Neural cell (in vitro differentiated cells): ENCODE data around the gene TENT4B. TPM values are rescaled to one million over a fixed set of nuclear protein-coding genes. Genes with fewer than 3 reads are reported as not detected.

ENCODE experiments used
- H2AFZ ChIP-seq: fragments of 200-600, 300-800 bp; sonication (generic), shearing (Covaris generic); 2 replicates; pipeline ENCODE4 v1.6.0; 2014; ENCODE audit warnings: low read depth, mild to moderate bottlenecking, antibody characterized with exemption, low read length, moderate library complexity
- H3F3A ChIP-seq: fragments of 200-600 bp; shearing (Covaris generic); 2 replicates; pipeline ENCODE4 v1.6.1; 2016; ENCODE audit warnings: mild to moderate bottlenecking, moderate library complexity, mixed read lengths, antibody characterized with exemption, low read length; ENCODE audit not compliant: insufficient read depth, poor library complexity, severe bottlenecking
- H3K27ac ChIP-seq: fragments of 200-600, 300-800 bp; sonication (generic), shearing (Covaris generic); 2 replicates; pipeline ENCODE4 v1.5.1; 2014; ENCODE audit warnings: mild to moderate bottlenecking, low read length, moderate library complexity
- H3K27me3 ChIP-seq: fragments of 300-800, 200-600 bp; sonication (generic), shearing (Covaris generic); 2 replicates; pipeline ENCODE4 v1.6.0; 2014; ENCODE audit warnings: mild to moderate bottlenecking, low read depth, low read length, moderate library complexity; ENCODE audit not compliant: insufficient read depth
- H3K36me3 ChIP-seq: fragments of 300-800, 200-600 bp; sonication (generic), shearing (Covaris generic); 2 replicates; pipeline ENCODE4 v1.5.1; 2014; ENCODE audit warnings: mild to moderate bottlenecking, antibody characterized with exemption, low read length, moderate library complexity; ENCODE audit not compliant: insufficient read depth
- H3K4me2 ChIP-seq: fragments of 300-800, 200-600 bp; sonication (generic), shearing (Covaris generic); 2 replicates; pipeline ENCODE4 v1.6.0; 2014; ENCODE audit warnings: mild to moderate bottlenecking, low read length
- H3K4me3 ChIP-seq: fragments of 300-800, 200-600 bp; sonication (generic), shearing (Covaris generic); 2 replicates; pipeline ENCODE4 v1.5.1; 2014; ENCODE audit warnings: mild to moderate bottlenecking, low read length, moderate library complexity
- H3K79me2 ChIP-seq: fragments of 200-600 bp; shearing (Covaris generic); replicated peaks from 2 replicates; pipeline ENCODE4 v1.6.0; 2014; ENCODE audit warnings: mild to moderate bottlenecking, low read length, moderate library complexity; ENCODE audit not compliant: insufficient read depth
- H3K9ac ChIP-seq: fragments of 300-800, 200-600 bp; sonication (generic), shearing (Covaris generic); 2 replicates; pipeline ENCODE4 v1.6.1; 2016; ENCODE audit warnings: mild to moderate bottlenecking, low read length, mixed read lengths
- H3K9me2 ChIP-seq: fragments of 200-600 bp; shearing (Covaris generic); 2 replicates; pipeline ENCODE4 v1.6.1; 2016; ENCODE audit warnings: mild to moderate bottlenecking, low read length, mixed read lengths; ENCODE audit not compliant: insufficient read depth
- H3K9me3 ChIP-seq: fragments of 200-600, 300-800 bp; sonication (generic), shearing (Covaris generic); 2 replicates; pipeline ENCODE4 v1.6.1; 2016; ENCODE audit warnings: mild to moderate bottlenecking, mixed run types, low read length, moderate library complexity, mixed read lengths
- H4K20me1 ChIP-seq: fragments of 200-600 bp; shearing (Covaris generic); 2 replicates; pipeline ENCODE4 v1.6.1; 2016; ENCODE audit warnings: mild to moderate bottlenecking, mixed run types; ENCODE audit not compliant: insufficient read depth
- EP300 ChIP-seq: fragments of 450-650 bp; conservative IDR thresholded peaks from 2 replicates; pipeline ENCODE4 v1.6.1; 2014; ENCODE audit warnings: antibody characterized with exemption, mild to moderate bottlenecking, moderate library complexity; ENCODE audit not compliant: poor library complexity, severe bottlenecking
- EZH2 ChIP-seq: fragments of 200-600, 300-800 bp; shearing (Covaris generic), sonication (generic); IDR thresholded peaks from 2 replicates; pipeline ENCODE4 v1.6.1; 2014; ENCODE audit warnings: antibody characterized with exemption, low read length, borderline replicate concordance, mild to moderate bottlenecking; ENCODE audit not compliant: insufficient read depth, poor library complexity, severe bottlenecking
- MXI1 ChIP-seq: fragments of 450-650 bp; conservative IDR thresholded peaks from 2 replicates; pipeline ENCODE4 v1.6.1; 2014; ENCODE audit warnings: antibody characterized with exemption, mild to moderate bottlenecking; ENCODE audit not compliant: poor library complexity, severe bottlenecking
- POLR2AphosphoS5 ChIP-seq: IDR thresholded peaks from 2 replicates; pipeline ENCODE4 v1.6.1; 2012
- RAD21 ChIP-seq: fragments of 450-650 bp; conservative IDR thresholded peaks from 2 replicates; pipeline ENCODE4 v1.6.1; 2014; ENCODE audit warnings: antibody characterized with exemption, mild to moderate bottlenecking, moderate library complexity
- SMC3 ChIP-seq: fragments of 450-650 bp; conservative IDR thresholded peaks from 2 replicates; pipeline ENCODE4 v1.6.1; 2014; ENCODE audit warnings: antibody characterized with exemption, mild to moderate bottlenecking, moderate library complexity; ENCODE audit not compliant: poor library complexity
- TAF1 ChIP-seq: IDR thresholded peaks from 2 replicates; pipeline ENCODE4 v1.6.1; 2012; ENCODE audit warnings: low read depth
- polyA plus RNA-seq: library from polyadenylated mRNA; depleted of rRNA; stranded (reverse); fragments of >200 nt; gene quantifications from 2 replicates; pipeline ENCODE4 v1.2.3, GENCODE V29; 2014
- TF ChIP-seq, protein P1 (sequence below): fragments of 450-650 bp; IDR thresholded peaks from 2 replicates; pipeline ENCODE4 v1.5.1; 2014; ENCODE audit warnings: antibody characterized with exemption, mild to moderate bottlenecking, moderate library complexity; ENCODE audit not compliant: poor library complexity, severe bottlenecking
- TF ChIP-seq, protein P2 (sequence below): IDR thresholded peaks from 2 replicates; pipeline ENCODE4 v1.6.1; 2012; ENCODE audit warnings: borderline replicate concordance

The TENT4B gene
- polyA plus RNA-seq, 1 donor from 2014 or later = 16.9 TPM

DNA sequence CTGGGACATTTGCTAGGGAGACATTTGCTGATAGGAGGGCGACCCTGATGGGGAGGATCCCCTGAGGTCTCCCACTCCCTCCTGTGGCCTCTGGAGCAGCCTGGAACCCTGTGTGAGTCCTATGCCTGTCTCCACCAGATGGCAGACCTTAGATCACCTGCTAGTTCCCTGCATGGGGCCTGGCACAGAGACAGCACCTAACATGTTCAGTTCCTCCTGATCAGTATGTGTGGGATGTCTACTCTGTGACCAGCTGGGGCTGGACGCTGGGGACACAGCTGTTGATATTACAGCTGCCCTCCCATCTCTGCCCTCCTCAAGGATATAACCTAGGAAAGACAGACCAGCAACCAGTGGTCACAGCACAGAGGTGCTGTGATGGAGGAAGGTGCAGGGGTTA is 112.2 kb downstream of the TENT4B start:
- Histone ChIP-seq H3K9me2 (no peaks in the 10 kb centered on the region), H3K27me3 (no peaks in the 10 kb centered on the region), H4K20me1 (no peaks in the 10 kb centered on the region), H3K79me2 (no peaks in the 10 kb centered on the region), H3F3A (no peaks in the 10 kb centered on the region), H3K27ac (no peak overlapping the region), H3K9me3 (no peaks in the 10 kb centered on the region), H3K4me2 (no peak overlapping the region), H2AFZ (no peak overlapping the region), H3K9ac (no peak overlapping the region), H3K4me3 (no peak overlapping the region), H3K36me3 (no peaks in the 10 kb centered on the region)
- TF ChIP-seq MXI1 (no peak), RAD21 (no peak), EZH2 (no peak), POLR2AphosphoS5 (no peak), SMC3 (no peak), EP300 (no peak), TAF1 (no peak)
- TF ChIP-seq, protein P1, sequence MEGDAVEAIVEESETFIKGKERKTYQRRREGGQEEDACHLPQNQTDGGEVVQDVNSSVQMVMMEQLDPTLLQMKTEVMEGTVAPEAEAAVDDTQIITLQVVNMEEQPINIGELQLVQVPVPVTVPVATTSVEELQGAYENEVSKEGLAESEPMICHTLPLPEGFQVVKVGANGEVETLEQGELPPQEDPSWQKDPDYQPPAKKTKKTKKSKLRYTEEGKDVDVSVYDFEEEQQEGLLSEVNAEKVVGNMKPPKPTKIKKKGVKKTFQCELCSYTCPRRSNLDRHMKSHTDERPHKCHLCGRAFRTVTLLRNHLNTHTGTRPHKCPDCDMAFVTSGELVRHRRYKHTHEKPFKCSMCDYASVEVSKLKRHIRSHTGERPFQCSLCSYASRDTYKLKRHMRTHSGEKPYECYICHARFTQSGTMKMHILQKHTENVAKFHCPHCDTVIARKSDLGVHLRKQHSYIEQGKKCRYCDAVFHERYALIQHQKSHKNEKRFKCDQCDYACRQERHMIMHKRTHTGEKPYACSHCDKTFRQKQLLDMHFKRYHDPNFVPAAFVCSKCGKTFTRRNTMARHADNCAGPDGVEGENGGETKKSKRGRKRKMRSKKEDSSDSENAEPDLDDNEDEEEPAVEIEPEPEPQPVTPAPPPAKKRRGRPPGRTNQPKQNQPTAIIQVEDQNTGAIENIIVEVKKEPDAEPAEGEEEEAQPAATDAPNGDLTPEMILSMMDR = no peak
- TF ChIP-seq, protein P2, sequence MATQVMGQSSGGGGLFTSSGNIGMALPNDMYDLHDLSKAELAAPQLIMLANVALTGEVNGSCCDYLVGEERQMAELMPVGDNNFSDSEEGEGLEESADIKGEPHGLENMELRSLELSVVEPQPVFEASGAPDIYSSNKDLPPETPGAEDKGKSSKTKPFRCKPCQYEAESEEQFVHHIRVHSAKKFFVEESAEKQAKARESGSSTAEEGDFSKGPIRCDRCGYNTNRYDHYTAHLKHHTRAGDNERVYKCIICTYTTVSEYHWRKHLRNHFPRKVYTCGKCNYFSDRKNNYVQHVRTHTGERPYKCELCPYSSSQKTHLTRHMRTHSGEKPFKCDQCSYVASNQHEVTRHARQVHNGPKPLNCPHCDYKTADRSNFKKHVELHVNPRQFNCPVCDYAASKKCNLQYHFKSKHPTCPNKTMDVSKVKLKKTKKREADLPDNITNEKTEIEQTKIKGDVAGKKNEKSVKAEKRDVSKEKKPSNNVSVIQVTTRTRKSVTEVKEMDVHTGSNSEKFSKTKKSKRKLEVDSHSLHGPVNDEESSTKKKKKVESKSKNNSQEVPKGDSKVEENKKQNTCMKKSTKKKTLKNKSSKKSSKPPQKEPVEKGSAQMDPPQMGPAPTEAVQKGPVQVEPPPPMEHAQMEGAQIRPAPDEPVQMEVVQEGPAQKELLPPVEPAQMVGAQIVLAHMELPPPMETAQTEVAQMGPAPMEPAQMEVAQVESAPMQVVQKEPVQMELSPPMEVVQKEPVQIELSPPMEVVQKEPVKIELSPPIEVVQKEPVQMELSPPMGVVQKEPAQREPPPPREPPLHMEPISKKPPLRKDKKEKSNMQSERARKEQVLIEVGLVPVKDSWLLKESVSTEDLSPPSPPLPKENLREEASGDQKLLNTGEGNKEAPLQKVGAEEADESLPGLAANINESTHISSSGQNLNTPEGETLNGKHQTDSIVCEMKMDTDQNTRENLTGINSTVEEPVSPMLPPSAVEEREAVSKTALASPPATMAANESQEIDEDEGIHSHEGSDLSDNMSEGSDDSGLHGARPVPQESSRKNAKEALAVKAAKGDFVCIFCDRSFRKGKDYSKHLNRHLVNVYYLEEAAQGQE = no peak

DNA sequence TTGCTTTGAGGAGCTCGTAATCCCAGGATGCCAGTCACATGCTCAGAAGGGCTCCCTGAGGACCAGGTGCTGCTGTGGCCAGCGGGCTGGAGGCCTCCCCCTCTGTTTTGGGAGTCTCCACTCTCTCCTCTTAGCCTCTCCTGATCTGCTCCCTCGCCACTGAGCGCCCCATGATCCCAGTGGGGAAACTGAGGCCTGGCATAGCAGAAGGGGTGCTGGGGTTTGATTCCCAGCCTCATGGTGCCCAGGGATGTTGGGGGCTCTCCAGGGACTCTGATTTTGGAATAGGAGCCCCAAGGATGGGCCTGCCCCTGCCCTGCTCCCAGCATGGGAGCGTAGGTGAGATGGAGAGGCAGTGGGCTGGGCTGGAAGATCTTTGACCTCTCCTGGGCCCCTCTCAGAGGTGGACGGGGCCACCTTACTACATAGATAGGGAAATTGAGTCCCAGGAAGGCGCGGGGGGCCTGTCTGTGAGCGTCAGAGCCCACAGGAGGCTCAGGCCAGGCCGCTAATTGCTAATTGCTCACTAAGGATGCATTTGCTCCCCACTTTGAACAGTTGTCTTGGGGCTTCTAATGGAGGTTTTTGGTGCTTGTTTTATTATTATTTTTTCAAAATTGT is 112.7 kb downstream of the TENT4B start:
- H3K4me3 ChIP-seq = no peak overlapping the region
- H3K36me3 ChIP-seq = no peaks in the 10 kb centered on the region
- TF ChIP-seq EZH2 = no peak
- no peak for TF ChIP-seq SMC3
- no peak for TF ChIP-seq RAD21
- no peak for TF ChIP-seq EP300
- TF ChIP-seq MXI1 = no peak
- TF ChIP-seq, protein P1 = no peak
- TF ChIP-seq, protein P2 = no peak
- TF ChIP-seq TAF1 = no peak
- TF ChIP-seq POLR2AphosphoS5 = no peak
- H3F3A ChIP-seq = no peaks in the 10 kb centered on the region
- H3K9me3 ChIP-seq = no peaks in the 10 kb centered on the region
- no peaks in the 10 kb centered on the region for H3K79me2 ChIP-seq
- H3K27ac ChIP-seq = no peak overlapping the region
- no peaks in the 10 kb centered on the region for H3K27me3 ChIP-seq
- H2AFZ ChIP-seq = no peak overlapping the region
- H3K9me2 ChIP-seq = no peaks in the 10 kb centered on the region
- no peaks in the 10 kb centered on the region for H4K20me1 ChIP-seq
- no peak overlapping the region for H3K4me2 ChIP-seq
- H3K9ac ChIP-seq = no peak overlapping the region
